Activated gamma-delta T cell (primary cell): ENCODE measurements around the gene IREB2.
"Not testable (repeated sequence)": the region's sequence is repeated elsewhere in the genome, so short reads cannot be mapped to it uniquely, and the experiment has no call there.

Experiments used
- DNase-seq: peaks from one replicate; lab custom pipeline; 2025; lab: John Stamatoyannopoulos, UW

The IREB2 gene

DNA sequence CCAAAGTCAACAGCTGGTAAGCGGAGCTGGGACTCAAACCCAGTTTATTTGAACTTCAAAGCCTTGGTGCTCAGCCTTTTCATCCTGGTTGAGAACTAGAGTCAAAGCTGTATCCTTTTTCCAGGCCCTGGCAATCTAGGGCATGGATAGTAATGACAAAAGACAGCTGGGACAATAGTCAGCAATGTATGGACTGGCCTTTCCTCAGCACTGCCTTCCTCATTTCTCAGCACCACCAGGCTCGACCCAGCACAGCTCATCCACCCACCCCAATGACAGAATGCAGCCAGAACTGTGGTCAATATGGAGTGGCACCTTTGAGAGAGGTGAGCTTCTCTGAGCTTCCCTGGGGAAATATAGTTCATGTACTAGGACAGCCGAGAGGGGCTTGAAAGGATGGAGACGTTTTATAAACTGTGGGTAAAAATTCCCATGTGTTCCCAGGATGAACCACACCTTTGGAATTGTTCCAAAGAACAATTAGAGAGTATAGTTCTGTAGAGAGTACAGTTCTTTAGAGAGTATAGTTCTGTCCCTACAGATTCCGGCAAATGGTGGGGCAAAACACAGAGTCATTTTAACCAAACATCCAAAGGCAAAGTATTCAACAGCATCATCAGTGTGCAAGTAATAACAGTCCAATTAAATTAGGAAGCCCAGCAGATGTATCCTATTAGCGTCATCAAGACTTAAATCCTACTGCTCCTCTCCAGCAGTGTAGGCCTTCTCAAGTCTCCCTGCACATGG lies 30.2 kb upstream of the IREB2 start:
- no peak for DNase-seq

DNA sequence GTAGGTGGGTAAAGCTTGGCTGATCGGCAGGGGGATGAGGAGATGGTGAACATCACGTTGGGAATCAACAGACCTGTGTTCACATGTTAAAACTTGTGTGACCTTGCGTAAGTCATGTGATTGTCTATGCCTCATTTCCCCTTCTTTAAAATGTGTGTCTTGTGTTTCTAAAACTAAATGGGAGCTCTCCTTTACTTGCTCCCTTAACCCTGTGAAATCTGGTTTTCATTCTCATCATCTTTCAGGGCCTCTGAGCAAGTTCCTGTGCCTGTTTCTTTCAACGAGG lies 29.7 kb upstream of the IREB2 start:
- no peak for DNase-seq

DNA sequence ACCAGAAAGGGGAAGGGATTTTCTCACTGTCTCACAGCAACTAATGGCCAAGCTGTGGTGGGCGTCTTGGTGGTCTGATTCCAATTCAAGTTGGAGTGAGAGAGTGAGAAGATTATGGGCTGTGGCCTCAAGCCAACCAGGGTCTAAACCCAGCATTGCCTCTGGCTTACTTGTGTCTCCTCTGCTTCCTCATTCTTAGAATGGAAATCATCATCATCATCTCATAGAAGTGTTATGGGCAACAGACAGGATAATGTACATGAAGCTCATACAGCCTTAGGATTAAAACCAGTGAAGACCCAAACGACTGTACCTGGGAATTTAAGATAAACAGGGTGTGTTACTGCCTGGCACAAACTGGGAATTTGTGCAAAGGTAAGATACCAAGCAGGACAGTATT lies 29.1 kb upstream of the IREB2 start:
- no peak for DNase-seq

DNA sequence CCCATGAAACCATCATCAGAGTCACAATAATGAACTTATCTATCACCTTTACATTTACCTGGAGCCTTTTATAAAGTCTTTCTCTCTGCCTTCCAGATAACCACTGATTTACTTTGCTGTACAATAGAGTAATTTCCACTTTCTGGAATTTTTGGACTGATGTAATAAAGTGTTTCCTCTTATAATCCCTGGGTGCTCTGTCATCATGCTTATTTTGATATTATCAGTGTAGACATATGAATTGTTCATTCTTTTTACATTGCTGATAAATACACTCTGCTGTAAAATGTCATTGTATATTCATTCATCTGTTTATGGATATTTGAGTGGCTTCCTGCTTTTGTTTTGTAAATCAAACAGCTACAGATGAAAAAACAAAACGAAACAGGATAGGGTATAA lies 27.0 kb upstream of the IREB2 start:
- DNase-seq, result no peak

DNA sequence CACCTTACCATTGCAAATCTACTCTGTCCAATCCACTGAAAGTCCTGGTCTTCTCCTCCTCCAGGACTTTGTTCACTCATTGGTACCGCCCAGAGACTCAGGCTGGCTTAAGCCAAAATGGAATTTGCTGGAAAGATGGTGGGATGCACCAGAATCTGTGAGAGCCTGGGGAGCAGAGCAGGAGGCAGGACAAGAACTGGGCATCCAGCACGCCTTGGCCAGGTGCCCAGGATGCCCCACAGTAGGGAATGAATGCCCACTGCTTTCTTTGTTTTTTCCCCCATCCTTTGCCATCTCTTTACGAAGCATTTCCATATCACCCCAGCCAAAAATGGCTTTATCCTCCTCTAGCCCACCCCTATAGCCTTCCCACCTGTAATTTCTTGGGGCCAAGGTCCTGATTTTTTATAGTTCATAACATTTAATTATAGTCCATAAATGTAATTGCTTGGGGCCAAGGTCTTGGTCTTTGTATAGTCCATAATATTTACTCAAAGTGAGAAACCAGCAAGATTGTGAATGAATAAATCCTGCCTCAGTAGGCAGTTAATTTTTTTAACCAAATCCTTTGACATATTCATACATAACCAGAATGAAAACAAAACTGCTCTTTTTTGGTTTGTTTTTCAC lies 23.3 kb upstream of the IREB2 start:
- DNase-seq, result no peak

DNA sequence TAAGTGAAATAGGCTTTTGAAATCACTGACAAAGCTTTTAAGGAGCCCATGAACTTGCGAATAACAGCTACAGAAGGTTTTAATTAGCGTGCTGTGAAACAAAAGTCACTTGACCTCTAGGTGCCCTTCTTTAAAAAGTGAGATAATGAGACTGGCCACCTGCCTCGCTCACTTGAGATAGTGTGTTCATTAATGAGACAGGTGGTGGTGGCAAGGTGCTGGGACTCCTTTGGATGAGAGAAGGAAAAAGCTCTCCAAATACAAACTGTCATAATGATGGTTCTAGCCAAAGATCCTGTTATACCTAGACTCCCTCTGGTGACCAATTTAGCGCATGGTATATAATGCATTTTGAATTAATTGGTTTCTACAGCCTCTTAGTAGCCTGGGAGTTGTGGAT lies 22.7 kb upstream of the IREB2 start:
- no peak for DNase-seq

DNA sequence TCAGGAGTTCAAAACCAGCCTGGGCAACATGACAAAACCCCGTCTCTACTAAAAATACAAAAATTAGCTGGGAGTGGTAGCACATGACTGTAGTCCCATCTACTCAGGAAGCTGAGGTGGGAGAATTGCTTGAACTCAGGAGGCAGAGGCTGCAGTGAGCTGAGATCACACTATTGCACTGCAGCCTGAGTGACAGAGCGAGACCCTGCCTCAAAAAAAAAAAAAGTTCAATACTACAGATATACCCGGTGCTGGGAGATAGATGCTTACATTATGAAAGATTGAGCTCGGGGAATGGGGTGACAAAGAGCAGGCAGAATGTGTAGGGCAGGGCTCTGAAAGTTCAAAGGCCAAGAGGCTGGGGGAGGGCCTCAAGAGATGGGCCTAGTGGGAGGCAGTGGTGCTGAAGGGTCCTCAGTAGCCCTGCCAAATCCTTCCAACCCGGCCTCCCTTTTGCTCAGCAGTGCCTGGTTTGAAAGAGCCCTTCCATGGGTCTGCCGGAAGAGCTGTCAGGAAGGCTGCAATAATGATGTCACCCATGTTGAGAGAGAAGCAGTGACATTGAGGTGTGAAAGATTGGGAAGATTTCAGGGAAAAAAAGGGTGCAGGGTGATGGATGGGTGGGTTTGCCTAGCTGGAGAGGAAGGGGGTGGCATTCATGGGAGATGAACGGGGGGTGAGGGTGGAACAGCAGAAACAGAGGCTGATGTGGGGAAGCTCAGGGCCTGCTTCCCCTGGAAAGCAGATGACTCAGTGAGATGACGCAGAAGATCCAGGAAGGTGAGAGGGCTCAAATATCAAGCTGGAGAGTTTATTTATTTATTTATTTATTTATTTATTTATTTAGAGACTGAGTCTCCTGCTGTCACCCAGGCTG lies 20.0 kb upstream of the IREB2 start:
- no peak for DNase-seq

DNA sequence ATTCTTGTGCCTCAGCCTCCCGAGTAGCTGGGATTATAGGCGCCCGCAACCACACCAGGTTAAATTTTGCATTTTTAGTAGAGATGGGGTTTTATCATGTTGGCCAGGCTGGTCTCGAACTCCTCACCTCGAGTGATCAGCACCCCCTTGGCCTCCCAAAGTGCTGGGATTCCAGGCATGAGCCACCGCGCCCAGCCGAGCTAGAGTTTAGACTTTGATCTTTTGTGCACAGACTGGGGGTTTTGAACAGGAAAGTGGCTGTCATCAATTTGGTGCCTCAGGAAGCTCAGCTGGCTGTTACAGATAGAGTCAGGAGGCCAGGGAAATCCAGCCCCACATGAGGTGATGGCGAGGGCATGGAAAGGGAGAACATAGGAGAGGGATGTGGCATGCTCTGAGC lies 19.3 kb upstream of the IREB2 start:
- DNase-seq, result no peak

DNA sequence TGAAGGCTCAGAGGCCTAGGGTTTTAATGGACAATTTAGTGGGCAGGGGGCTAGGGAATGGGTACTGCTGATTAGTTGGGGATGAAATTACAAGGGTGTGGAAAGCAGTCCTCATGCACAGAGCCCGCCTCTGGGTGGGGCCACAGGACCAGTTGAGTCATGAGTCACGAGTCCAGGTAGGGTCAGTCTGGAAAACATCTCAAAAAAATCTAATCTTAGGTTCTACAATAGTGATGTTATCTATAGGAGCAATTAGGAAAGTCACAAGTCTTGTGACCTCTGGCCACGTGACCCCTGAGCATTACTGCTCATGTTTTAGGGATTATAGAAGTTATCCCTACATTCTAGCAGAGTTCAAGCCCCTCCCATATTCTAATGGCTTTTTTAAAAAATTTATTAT lies 18.6 kb upstream of the IREB2 start:
- no peak for DNase-seq

DNA sequence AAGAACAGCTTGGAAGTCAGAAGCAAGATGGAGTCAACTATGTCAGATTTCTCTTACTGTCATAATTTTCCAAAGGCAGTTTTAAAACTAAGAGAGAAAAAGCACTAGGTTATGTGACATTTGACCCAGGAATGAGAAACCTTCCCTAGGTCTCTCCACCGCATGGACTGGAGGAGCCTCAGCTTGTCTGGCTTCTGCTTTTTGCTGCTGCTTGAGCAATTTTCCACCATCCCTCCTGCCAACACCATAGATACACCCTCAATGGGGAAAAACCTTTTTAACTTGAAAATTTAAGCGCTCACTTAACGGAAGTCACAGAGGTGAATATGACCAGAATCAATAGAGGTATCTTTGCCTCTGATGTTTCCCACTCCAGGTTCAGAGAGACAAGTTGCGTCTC lies 17.8 kb upstream of the IREB2 start:
- no peak for DNase-seq

DNA sequence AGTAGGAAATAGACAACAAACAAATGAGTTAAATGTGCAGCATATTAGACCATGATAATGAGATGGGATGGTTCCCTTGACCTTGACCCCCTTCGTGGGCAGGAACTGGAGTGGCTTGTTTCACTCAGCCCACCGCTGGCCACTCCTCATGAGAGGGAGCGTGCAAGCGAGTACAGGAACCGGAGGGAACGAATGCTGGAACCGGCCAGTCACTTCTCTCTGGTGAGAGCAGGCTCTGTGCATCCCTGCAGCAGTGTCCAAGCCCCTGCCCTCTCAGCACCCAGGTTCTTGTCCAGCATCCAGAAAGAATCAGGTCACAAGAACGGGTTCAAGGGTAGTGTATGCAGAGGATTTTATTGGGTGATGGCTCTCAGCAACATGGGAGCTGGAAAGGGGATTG lies 17.2 kb upstream of the IREB2 start:
- no peak for DNase-seq

DNA sequence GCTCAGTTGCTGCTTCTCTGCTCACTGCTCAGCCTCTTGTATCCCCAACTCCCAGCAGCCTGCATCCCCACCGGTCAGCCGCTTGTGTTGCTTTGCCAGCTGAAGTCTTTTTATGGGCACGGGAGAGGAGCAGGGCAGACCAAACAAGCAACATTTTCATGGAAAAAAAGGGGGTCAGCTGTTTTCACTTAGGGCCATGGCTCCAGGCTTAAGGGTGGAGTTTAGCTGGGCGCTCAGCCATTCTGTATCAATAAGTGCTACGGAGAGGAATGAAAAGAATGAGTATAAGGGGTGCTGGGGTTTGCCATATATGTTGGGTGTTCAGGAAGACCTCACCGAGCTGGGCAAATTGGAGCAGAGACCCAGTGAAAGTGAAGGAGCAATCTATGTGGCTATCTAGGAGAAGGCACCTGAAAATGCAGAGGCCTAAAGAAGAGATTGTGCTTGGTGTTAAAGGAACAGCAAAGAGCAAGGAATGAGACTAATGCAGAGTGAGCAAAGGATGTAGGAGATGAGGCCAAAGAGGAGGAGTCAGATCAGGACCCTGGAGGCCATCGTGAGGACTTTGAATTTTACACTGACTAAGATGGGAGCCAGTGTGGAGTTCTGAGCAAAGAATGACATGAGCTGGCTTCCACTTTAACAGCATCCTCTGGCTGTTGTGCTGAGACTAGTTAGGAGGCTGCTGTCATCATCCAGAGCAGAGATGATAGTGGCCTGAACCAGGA lies 16.6 kb upstream of the IREB2 start:
- DNase-seq, result no peak

DNA sequence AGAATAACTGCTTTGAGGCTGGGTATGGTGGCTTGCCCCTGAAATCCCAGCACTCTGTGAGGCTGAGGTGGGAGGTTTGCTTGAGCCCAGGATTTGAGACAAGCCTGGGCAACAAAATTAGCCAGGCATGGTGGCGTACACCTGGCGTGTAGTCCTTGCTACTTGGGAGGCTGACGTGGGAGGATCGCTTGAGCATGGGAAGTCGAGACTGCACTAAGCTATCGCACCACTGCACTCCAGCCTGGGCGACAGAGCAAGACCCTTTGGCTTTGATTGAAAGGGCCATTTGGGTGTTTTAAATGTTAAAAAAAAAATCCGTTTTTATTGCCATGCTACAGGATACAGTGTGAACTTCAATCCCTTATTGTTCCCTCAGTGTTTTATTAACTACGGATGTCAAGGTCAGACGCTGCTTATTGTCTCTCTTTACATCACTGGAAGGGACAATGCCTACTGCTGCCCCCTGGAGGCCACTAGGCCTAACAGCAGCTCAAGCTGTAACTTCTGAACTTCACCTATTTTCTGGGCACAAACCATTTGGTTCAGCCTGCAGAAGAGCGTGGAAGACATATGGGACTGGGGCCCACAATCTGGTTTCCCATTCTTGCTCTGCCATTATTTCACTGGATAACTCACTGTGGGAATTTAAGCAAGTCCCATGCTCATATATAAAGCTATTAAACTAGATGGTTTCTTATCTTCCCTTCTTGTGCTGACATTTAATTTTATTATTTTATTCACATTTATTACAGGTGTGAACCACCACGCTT lies 15.3 kb upstream of the IREB2 start:
- DNase-seq, result no peak

DNA sequence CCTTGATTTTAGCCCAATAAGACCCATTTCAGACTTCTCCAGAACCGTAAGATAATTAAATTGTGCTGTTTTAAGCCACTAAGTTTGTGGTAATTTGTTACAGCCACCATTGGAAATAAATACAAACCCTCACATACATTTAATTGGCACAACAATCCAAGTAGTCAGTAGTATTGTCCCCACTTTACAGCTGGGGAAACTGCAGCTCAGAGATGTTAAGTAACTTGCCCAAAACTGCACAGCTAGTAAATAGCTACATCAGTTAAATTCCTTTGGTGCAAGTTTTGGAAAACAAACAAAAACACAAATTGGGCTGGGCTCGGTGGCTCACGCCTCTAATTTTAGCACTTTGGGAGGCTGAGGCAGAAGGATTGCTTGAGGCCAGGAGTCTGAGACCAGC lies 13.3 kb upstream of the IREB2 start:
- DNase-seq, result no peak

DNA sequence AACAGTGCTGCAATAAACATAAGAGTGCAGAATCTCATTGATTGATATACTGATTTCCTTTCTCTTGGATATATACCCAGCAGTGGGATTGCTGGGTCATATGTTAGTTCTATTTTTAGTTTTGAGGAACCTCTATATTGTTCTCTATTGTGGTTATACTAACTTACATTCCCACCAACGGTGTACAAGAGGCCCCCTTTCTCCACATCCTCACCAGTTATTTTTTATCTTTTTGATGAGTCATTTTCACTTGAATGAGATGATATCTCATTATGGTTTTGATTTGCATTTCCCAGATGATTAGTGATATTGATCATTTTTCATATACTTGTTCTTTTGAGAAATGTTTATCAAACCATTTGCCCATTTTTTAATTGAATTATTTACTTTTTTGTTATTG lies 12.4 kb upstream of the IREB2 start:
- no peak for DNase-seq

DNA sequence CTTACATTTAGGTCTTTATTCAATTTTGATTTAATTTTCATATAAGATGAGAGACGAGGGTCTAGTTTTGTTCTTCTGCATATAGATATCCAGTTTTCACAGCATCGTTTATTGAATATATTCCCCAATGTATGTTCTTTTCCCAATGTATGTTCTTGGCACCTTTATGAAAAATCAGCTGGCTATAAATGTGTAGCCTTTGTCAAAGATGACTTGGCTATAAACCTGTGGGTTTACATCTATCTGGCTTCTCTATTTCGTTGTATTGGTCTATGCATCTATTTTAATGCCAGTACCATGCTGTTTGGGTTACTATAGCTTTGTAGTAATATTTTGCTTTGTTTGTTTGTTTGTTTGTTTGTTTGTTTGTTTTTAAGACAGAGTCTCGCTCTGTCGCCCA lies 11.7 kb upstream of the IREB2 start:
- no peak for DNase-seq

DNA sequence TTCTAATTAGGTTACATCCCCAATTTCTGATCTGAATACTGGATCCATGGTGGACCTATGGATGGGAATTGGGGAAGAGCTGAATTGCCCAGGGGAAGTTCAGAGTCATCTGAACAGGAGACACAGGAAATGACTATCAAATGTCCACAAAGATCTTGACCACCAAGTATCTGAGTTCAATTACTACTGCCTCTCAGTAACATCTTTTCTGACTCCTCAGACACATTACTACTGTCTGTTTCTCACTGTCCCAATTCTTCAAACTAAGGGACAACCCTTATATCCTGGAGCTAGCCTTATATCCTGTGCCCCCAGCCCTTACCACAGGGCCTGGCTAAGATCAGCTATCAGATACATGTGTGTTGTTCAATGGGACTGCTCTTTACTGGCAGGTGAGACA lies 10.1 kb upstream of the IREB2 start:
- no peak for DNase-seq

DNA sequence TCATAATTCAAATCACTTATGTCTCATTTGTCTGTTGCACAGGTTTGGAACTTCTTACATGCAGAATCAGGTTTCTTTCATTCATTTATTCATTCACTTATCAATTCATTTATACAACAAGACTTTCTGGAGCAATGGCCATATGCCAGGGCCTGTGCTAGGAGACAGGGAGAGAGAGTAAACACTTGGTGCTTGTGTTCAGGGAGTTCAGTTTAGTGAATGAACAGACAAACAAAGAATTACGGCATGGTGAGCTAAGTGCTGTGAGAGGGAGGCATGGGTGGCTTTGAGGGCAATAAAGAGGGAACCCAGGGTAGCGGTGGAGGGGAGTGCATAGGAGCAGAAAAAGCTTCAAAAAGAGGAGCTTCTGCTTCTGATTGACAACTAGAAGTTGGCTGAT lies 8.5 kb upstream of the IREB2 start:
- DNase-seq, result no peak

DNA sequence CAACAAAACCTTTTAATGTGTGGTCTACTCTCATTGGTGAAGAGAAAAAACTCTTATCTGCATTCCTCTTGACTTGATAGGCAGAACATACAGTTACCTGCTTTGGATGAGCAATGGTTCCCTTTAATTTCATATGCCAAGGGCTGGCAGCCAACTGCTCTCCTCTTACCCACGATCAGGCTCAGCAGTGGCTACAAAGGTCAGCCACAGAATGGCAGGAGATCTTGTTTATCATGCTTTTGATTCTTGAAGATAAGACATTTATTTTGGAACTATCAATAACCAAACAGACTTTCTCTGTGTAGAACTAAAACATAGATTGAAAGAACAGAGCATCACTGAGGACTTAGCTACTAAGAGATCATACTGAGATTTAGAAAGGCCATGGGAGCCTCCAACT lies 6.1 kb upstream of the IREB2 start:
- no peak for DNase-seq

DNA sequence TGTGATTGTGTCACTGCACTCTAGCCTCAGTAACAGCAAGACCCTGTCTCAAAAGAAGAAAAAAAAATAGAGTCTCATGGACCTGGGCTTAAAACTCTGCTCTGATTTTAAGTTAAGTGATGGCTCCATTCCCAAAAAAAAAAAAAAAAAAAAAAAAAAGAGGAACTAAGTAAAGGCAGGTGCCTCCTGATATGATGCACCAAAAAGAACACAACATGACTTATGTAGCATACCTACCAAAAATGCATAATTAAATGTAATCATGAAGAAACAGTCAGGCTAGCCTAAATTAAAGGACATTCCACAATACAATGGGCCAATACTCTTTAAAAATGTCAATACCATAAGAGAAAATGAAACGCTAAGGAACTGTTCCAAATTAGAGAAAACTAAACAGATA lies 5.4 kb upstream of the IREB2 start:
- no peak for DNase-seq

DNA sequence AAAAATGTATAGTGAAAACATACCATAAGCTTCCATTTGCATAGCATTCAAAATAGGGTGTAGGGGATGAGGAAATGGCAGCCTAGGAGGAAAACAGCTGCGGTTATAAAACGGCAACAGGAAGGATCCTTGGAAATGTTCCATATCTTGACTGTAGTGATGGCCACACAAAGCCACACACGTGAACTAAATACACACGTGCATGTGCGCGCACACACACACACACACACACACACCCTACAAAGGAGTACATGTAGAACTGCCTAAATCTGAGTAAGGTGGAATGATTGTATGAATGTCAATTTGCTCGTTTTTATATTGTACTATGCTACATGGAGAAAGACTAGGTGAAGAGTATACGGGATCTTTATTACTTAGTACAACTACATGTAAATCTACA lies 3.9 kb upstream of the IREB2 start:
- no peak for DNase-seq

DNA sequence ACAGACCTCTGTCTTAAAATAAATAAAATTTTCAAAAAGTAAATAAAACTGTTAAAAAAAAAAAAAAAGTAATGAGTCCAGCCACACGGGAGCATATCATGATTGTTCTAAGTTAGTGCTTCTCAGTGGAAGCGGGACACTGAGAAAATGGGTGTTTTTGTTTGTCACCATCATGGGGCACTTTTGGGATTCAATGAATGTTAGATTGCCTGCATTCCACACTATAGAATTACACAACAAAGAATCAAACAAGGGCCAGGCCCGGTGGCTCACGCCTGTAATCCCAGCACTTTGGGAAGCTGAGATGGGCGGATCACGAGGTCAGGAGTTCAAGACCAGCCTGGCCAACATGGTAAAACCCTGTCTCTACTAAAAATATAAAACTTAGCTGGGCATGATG lies 3.3 kb upstream of the IREB2 start:
- not testable (repeated sequence) for DNase-seq
